ENCODE results near the gene KBTBD13.
A peak's percentile ranks its signal among the peaks of the same experiment; 100 is the strongest.
"Not testable (repeated sequence)": the region's sequence is repeated elsewhere in the genome, so short reads cannot be mapped to it uniquely, and the experiment has no call there.

KBTBD13 gene

DNA sequence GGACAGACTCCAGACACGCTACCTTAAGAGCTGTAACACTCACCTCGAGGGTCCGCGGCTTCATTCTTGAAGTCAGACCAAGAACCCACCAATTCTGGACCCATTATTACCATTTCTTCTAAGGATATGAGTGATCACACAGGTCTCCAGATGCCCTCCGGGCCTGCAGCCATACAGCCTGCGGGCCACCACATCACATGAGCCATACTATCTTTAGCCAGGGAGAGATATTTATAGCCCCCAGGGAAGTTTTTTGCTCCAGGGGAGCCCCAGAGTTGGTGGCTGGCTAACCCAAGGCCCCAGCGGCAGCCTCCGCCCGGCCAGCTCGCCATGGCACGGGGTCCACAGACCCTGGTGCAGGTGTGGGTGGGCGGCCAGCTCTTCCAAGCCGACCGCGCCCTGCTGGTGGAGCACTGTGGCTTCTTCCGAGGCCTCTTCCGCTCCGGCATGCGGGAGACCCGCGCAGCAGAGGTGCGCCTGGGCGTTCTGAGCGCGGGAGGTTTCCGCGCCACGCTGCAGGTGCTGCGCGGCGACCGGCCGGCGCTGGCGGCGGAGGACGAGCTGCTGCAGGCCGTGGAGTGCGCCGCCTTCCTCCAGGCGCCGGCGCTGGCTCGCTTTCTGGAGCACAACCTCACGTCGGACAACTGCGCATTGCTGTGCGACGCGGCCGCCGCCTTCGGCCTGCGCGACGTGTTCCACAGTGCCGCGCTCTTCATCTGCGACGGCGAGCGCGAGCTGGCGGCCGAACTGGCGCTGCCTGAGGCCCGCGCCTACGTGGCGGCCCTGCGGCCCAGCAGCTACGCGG is at the start of gene KBTBD13:
Gene KBTBD13 (plus strand): TSS at position 261 of the 805 bp plus-strand sequence. CDS start 70 bp downstream, at position 331.
- DNase-seq: no peak

DNA sequence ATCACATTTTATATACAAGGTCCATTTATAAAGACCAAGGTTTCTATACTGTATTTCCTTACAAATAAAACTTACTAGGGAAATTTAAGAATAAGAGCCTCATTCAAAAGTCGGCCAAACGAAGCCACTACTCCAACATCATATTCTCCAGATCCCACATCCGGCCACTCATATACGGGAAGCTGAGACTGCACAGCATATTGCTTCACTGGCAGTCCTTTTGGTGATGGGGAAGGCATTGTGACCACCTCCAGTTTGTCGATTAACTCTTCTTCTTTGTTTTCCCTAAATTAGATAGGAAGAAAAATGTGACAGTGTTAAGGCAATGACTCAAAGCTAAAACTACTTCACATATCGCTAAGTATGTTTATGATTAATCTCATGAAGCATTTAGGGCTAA is 49.8 kb upstream of the KBTBD13 start:
- DNase-seq: no peak

DNA sequence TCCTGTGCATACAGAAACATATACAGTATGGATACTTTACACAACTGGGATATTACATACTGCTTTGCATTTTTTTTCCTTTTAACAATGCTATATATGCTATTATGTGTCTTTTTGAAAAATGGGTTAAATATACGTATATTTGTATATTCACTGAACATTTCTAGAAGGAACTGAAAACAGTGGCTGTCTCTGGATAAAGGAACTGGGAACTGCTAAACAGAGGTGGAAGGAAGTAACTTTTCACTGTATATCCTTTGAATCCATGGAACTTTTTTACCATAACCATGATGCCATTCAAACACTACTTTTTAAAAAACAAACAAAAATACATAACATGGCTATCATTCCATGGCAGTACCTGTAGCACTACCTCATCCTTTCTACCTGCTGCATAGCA is 49.0 kb upstream of the KBTBD13 start:
- DNase-seq: no peak

DNA sequence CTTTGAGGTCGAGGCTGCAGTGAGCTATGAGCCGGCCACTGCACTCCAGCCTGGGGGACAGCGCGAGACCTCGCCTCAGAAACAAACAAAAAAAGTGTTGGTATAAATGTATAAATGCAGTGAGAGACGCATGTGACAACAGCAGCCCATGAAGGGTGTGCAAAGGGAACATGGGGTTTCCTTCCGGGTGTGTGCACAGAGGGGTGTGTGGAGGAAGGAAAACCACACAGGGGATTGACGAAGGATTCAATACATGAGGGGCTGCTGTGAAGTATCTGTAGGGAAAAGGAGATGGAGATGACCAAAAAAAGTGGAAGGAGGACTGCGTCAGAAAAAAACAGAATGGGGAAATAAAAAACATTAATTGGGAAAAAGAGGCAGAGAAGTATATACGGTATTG is 48.2 kb upstream of the KBTBD13 start:
- no peak for DNase-seq

GRCh38 chr15:65028921-65029735 is 47.4 kb upstream of the KBTBD13 start, which contains the start of gene MTFMT:
Gene MTFMT, minus strand, starts transcription at chr15:65029639. Its CDS starts 26 bp downstream, at chr15:65029613.
- DNase-seq: peak; percentile 86

DNA sequence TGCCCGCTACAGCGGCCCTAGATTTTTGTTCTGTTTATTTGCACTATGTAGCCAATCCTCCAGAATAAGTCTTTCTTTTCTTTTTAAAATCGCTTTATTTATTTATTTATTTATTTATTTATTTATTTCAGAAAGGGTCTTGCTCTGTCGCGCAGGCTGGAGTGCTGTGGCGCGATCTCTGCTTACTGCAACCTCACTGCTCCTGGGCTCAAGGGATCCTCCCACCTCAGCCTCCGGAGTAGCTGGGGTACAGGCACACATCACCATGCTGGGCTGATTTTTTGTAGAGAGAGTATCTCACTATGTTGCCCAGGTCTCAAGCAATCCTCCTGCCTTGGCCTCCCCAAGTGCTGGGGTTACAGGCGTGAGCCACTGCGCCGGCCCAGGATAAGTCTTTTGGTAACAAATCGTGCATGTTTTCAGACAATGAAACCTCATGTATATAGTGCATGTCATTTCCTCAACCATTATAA is 46.8 kb upstream of the KBTBD13 start:
- DNase-seq: no peak

DNA sequence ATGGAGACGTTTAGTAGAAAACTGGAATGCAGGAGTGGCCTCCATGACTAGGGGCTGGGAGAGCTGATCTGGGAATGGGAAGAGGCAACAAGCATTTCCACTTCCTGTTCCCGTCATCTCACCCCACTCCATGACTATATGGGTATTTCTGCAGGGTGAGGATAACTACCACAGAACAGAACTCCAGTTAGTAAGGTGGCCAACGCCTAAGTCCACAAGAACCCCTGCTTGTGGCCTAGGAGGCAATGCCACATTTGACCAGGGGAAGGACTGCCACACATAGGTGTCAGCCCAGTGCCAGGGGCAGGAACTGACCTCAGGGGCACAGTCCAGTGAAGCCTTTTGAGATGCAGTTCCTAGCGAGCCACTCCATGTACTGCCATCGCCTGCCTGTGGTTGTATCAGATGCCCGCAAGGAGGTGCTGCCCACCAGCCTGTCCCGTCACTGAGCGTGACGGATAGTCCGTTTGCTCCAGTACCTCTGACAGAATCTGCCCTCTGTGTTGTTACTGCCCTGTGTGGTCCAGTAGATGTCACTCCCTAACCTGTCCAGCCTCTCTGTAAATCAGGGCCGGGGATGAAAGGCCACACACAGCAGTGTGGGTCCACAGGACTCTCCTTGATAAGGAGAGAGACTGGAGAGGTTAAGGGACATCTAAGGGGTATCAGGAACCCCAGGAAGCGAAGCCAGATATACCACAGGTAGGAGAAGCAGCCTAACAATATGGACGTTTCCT is 43.6 kb upstream of the KBTBD13 start:
- DNase-seq: no peak

DNA sequence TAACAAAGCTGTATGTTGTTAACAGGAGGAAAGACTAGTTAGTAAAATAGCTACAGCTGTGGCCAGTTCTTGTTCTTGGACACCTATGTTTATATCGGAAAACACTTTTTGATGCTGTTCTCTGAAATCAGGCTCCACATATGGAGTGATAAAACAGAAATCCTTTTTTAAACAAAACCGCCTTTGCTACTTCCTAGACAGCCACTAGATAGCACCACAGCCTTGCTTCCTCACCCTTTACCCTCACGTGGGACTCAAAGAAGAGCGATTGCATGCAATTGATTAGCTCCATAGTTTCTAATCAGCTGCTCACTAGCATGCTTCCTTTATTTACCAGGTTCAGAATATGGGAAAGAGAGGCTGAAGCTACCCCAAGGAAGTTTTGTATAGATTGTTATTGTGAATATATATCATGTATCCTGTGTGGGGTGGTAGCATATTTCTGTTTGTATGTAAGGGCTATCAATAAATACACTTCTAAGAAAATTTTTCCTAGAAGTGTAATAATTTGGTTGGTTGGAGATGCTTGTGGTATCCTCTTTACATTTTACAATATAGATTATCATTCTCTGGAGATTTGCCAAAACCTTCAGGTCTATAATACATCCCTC is 42.8 kb upstream of the KBTBD13 start:
- peak; percentile 34 for DNase-seq

DNA sequence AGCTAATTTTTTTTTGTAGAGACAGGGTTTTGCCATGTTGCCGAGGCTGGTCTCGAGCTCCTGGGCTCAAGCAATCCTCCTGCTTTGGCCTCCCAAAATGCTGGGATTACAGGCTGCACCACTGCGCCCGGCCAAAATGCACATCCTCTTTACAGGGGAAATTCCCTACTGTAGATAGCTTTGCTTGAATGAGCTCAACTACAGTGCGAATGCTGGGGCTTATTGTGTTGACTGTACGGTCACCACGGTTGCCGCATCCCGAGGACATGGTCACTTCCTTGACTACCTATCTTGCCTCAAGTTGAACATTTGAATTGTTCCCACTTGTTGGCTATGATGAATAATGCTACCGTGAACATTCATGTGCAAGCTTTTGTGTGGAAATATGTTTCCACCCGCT is 41.8 kb upstream of the KBTBD13 start:
- DNase-seq: no peak

GRCh38 chr15:65037309-65037708 is 39.2 kb upstream of the KBTBD13 start:
- DNase-seq: no peak

DNA sequence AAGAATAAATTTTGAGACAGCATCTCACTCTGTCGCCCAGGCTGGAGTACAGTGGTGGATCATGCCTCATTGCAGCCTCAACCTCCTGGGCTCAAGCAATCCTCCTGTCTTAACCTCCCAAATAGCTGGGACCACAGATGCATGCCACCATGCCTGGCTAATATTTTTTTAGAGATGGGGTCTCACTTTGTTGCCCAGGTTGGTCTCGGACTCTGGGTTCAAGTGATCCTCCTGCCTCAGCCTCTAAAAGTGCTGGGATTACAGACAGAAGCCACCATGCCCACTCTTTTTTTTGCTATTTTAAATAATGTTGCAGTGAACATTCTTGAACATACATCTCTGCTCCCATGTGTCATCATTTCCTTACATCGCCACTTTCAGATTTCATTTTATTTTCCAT is 38.1 kb upstream of the KBTBD13 start:
- DNase-seq: no peak

DNA sequence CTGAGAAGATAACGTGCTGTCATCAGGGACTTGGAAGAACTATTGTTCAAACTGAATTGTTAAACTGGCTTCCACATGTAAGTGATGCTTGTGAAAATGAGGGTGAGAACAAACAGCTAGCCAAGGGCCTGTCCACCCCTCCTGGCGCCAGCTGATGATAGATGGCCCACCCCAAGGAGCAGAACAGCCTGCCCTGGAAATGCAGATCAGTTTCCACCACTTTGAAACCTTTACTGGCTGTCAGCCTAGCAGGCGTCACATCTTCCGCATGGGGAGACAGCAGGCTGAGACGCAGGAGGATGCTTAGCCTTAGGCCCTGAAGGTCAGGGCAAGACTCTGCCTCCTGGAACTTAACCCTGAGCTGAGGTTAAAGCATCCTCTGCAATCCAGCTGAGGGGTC is 37.7 kb upstream of the KBTBD13 start:
- no peak for DNase-seq

DNA sequence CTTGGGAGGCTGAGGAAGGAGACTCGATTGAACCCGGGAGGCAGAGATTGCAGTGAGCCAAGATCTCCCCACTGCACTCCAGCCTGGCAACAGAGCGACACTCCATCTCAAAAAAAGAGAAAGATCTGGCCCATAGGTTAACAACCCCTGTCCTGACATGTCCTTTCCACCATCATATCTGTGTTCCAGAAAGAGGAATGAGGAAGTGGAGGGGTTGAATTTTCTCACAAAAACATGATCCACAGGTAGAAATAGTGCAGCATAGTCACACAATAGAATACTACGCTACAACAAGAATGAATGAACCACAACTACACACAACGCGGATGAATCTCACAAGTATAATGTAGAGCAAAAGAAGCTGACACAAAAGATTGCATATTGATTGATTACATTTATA is 36.1 kb upstream of the KBTBD13 start:
- no peak for DNase-seq

GRCh38 chr15:65041787-65042186 is 34.8 kb upstream of the KBTBD13 start:
- DNase-seq: no peak

GRCh38 chr15:65042776-65043327 is 33.7 kb upstream of the KBTBD13 start:
- no peak for DNase-seq

DNA sequence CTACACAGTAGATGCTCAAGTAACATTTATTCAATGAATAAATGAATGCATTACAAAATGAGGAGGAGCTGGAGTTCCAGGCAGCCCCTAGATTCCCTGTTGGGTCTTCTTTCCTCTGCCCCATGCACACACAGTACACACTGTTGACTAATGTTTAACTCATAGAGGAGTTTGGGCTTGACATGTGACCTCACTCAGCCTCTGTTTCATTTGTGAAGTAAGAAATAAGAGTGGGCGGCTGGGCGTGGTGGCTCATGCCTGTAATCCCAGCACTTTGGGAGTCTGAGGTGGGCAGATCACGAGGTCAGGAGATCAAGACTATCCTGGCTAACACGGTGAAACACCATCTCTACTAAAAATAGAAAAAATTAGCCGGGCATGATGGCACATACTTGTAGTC is 32.3 kb upstream of the KBTBD13 start:
- DNase-seq: not testable (repeated sequence)

GRCh38 chr15:65044724-65045481 is 31.6 kb upstream of the KBTBD13 start, which contains the start of gene SLC51B:
Gene SLC51B, plus strand, starts transcription at chr15:65045387. Its CDS starts 4,618 bp downstream, at chr15:65050005.
- no peak for DNase-seq

- DNase-seq: peak; percentile 22
Observed at GRCh38 chr15:65048241-65048640, 28.3 kb upstream of the KBTBD13 start.

DNA sequence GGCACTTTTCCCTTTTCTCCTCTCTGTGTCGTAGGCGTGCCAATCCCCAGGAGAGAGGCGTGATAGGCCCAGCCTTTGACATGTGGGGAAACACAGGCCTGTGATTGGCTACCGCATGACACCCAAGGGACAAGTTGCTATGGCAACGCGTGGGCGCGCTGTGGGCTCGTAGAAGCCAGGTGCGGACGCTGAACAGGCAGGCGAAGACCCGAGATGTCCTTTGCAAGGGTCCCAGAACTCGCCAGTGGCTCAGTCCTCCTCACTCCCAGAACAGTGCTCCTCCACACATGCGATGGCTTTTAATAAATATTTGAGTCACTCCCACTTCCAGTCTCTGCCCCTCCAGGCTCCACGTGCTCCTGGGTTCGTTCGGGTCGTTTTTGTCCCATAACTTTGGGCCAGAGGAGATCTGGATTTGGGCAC is 27.1 kb upstream of the KBTBD13 start:
- DNase-seq: peak; percentile 99

- DNase-seq: no peak
Observed at GRCh38 chr15:65050270-65050669, 26.3 kb upstream of the KBTBD13 start.

GRCh38 chr15:65051266-65051665 is 25.3 kb upstream of the KBTBD13 start:
- DNase-seq: no peak

Data from NCI-H1105 treated with DMSO at 0.1 percent for 48 hours (cell line).